Measurements from ENCODE around the gene LMO2.
"Not testable (repeated sequence)": the region's sequence is repeated elsewhere in the genome, so short reads cannot be mapped to it uniquely, and the experiment has no call there.

The LMO2 gene

DNA sequence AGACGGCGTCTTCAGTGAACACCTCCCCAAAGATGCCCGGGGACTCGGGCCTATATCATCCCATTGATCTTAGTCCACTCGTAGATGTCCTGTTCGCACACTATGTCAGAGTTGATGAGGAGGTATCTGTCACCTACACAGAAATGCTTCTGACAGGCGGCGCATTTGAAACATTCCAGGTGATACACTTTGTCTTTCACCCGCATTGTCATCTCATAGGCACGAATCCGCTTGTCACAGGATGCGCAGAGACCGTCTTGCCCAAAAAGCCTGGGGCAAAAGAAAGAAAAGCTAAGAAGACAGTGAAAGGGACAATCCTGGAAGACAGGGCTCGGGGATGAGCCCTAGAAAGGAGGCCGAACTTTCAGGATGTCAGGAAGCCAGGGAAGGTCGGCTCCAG, 32.6 kb downstream of the LMO2 start:
- DNase-seq = no peak

DNA sequence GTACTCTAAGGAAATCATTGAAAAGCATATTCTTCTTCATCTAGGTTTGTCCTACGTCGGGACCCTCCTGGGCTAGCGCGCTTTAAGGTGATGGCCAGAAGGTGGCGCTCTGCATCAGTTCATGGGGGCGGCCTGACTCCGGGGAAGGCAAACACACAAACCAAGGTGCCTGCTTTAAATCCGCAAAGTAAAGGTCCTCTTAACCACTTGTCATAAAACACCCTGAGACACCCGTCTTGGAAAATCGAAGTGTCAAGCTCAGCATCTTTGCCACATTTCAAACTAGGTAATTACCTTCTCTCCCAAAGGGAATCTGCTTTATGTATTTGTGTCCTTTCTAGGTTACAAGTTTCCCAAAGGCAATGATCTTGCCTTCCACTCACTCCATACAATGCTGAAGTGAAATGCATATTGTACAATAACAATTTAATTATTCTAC, 33.9 kb downstream of the LMO2 start:
- peak; percentile 17 for DNase-seq

DNA sequence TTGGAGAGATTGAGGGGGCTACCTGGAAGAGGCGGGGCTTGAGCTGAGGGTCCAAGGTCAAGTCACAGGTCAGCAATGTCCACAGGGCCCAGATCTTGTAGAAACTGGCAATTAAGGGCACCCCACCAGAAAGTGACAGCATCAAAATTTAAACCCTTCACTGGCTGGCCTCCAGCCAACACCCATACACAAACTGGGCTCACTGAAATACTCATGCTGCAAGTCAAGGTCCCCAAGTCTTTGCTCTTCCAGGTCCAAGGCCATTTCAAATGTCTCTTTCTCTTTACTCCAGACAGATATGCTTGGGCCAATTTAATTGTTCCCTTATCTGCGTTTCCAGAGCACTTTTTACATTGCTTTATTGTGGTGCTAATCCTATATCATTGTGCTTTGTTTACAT, 36.4 kb downstream of the LMO2 start:
- DNase-seq = no peak

DNA sequence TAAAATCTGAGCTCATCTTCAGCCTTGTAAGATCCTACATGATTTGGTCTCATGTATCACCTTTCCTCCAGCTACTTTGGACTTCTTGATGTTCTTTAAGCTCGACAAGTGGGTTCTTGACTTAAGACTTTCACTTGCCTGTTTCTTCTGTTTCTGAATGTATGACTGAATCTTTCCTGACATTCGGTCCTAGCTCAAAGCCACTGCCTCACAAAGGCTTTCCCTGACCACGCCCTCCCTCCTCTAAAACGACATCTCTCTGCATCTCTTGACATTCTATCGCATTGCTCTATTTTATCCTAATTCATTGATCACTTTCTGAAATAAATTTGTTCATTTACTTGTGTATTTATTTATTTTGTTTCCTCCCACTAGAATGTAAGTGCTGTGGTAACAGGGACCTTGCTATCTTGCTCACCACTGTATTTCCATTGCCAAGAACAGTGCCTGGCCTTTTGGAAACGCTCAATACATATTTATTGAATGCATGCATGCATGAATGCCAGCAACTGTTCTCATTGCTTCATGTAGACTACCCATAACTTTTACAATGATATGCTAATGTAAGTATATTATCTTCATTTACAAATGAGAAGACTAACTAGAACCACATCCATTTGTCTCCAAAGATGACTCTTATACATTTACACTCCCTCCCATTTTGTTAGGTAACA, 43.0 kb downstream of the LMO2 start:
- DNase-seq = no peak

DNA sequence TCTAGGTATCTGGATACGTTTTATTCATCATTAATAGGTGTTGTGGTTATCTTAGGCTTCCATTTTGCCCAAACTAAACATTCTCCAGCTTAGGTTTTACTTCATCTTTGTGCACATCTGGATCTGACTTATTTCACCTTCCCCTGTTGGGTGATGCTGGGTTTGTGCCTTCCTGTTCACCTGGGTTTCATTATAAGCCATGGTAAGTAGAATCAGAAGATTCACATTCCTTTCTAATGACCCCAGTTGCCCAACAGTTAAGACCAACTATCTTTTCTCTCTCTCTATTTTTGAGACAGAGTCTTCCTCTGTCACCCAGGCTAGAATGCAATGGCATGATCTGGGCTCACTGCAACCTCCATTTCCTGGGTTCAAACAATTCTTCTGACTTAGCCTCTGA, 44.6 kb downstream of the LMO2 start:
- no peak for DNase-seq

DNA sequence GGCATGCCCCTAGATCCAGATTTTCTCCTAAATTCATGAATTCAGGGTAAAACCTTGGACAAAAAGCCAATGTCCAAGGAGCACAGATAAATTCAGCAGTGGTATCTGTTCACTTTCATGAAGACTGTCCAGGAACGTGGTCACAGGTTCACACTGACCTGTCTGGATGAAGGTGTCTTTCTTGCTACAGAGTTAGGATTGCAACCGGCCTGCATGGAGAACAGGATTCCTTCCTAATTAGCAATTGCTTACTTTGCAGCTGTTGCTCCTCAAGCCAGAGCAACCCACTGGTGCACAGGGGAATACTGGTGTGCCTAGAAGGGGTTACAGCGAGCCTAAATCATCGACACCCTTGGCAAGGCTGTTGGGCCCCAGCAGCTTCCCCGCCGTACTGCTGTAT, 47.6 kb downstream of the LMO2 start:
- DNase-seq = no peak

DNA sequence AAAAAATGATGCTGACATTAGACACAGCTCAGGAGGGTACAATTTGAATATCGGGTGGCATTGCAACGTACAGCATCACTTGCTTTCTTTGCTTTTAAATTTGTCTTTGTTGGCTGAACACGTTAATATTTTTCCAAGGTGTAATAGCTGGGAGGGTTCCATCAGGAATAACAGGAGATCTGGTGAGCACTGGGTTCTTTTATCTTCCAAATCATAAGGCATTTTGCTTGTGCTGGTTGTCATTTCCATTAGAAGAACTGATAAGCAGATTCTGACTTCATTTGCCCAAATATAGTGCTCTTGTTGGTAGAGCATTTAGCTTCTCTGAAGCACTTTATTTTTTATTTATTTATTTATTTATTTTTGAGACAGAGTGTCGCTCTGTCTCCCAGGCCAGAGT, 48.9 kb downstream of the LMO2 start:
- DNase-seq = no peak

DNA sequence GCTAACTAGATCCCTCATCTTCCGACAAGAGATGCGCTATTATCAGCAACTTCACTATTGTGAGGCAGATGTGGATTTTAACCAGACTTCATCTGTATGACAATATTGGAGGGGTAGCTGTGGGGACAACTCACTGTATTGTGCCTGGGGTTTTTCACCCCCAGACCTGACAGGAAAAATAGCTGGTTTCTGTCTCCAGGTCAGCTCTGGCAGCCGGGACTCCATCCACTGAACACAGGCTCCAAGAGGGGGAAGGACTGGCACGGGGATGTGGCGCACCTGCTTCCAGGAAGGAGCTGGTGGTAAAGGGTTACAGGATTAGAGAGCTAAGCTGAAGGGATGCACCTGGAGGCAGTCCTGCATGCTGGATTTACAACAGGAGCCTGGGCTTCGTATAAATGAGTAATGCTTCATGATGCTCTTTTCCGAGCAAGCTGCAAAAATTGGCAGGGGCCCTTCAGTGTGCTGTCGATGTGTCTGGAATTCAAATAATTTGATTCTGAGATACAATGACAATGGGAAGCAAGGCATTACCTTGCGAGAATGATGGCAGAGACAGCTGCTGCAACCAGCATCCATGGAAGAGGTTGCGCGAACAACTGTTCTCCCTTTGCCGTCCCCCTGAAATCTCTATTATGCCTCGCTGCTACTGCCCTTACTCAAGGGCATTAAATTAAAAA, 49.5 kb downstream of the LMO2 start:
- DNase-seq = no peak

DNA sequence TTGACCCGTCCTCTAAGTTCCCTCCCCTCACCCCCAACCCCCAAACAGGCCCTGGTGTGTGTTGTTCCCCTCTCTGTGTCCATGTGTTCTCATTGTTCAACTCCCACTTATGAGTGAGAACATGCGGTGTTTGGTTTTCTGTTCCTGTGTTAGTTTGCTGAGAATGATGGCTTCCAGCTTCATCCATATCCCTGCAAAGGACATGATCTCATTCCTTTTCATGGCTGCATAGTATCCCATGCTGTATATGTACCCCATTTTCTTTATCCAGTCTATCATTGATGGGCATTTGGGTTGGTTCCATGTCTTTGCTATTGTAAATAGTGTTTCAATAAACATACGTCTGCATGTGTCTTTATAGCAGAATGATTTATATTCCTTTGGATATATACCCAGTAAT, 53.6 kb downstream of the LMO2 start:
- DNase-seq = not testable (repeated sequence)

DNA sequence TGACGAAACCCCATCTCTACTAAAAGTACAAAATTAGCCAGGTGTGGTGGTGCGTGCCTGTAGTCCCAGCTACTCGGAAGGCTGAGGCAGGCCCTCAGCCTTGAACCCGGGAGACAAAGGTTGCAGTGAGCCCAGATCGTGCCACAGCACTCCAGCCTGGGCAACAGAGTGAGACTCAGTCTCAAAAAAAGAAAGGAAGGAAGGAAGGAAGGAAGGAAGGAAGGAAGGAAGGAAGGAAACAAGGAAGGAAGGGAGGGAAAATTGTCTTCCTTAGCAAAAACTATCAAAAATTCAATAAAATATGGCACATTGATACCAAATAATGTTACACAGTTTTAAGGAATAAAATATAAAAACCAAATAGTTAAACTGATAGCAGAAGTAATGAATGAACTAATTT, 54.5 kb downstream of the LMO2 start:
- not testable (repeated sequence) for DNase-seq

DNA sequence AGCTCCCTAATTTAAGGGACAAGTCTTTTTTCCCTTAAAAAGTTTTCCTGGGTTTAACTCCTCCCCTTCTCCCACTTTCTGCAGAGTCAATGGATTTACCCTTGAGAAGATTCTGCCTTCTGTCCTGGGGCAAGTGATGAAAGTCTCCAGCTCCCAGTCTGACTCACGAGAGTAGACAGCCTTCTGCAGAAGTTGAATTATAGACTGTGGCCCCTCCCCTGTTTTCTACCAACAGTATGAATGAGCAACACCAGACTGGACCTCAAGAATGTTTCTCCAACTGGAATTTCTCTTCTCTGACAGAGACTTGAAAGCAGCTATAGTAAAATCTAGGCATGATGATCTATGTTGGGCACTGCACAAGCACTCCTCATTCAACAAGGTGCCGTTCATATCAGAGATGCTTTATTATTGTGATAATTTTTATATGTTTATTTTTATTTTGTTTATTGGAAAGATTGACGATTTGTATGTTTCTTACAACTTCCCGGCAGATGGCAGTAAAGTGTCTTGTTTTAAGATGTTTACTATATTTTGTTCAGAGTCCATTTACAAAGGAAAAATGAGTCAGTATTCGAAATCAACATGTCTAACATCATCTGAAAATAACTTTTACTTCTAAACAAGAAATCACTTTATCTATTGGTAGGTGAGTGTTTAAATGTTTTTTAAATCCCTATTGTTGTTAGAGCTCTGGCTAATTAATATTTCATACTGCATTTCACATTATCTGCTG, 56.6 kb downstream of the LMO2 start:
- no peak for DNase-seq

DNA sequence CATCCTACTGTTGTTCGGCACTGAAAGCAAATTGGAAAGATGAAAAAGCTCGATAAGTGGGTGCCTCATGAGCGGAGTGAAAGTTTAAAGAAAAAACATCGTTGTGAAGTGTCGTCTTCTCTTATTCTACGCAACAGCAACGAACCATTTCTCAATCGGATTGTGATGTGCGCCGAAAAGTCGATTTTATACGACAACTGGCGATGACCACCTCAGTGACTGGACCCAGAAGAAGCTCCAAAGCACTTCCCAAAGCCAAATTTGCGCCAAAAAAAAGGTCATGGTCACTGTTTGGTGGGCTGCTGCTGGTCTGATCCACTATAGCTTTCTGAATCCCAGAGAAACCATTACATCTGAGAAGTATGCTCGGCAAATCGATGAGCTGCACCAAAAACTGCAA, 59.2 kb downstream of the LMO2 start:
- no peak for DNase-seq

DNA sequence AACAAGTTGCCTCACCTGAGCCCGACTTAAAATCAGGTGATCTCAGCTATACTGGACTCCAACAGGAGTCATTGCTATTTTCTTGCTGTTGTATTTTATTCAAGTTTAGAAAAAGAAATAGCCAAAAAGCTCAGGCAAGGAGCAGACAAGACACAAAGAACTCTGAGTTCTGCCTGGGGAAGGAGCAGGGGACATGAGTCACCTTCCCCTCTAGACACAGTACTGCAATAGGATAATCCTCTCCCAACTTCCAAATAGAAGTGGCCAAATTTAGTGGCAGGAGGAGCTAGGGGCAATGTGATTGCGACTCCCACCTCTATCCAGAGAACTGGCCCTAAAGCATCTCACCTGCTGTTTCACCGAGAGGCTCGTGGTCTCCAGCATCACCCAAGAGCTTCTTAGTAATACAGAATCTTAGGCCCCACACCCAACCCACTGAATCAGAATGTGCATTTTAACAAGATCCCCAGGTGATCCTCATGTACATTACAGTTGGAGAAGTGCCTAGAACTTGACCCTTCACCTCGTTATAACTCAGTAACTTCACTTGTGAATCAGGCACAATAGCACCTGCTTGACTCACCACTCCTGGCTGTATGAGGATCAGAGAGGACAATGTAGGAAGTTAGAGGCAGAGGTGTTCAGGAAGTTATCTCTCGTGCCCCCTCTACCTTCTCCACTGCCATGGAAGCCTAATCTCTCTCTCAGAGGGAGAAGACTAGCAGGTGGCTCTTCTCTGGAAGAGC, 60.8 kb downstream of the LMO2 start:
- no peak for DNase-seq

DNA sequence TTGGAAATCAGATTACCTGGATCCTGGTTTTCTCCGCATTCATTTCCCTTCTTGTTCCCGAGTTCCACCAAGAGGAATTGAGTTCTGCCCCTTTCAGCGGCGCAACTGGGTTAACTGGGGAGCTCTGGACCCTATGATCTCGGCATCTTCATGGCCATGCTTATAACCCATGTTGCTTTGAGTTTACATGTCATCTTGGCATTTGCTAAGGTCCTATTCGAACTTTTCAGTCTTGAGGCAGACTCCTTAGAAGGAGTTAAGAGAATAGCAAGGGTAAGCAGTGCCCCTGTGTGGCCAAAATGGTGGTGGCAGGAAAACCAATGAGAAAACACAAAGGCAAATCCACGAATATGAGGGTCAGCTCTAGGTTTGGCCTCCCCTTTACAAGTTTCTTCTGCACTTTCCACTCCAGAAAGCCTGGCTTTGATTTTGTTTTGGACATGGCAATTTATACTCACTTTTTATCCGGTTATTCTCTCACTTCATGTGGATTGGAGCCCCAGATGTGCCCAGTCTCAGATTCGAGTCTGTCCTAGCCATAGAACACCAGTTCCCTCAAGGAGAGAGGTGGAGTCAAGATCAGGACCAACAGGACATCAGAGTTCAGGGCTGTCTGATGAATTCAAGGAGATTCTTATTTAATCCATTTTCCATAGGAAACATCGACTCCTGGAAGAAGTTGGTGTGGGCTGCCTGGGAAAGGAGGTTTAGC, 62.3 kb downstream of the LMO2 start:
- DNase-seq = no peak

DNA sequence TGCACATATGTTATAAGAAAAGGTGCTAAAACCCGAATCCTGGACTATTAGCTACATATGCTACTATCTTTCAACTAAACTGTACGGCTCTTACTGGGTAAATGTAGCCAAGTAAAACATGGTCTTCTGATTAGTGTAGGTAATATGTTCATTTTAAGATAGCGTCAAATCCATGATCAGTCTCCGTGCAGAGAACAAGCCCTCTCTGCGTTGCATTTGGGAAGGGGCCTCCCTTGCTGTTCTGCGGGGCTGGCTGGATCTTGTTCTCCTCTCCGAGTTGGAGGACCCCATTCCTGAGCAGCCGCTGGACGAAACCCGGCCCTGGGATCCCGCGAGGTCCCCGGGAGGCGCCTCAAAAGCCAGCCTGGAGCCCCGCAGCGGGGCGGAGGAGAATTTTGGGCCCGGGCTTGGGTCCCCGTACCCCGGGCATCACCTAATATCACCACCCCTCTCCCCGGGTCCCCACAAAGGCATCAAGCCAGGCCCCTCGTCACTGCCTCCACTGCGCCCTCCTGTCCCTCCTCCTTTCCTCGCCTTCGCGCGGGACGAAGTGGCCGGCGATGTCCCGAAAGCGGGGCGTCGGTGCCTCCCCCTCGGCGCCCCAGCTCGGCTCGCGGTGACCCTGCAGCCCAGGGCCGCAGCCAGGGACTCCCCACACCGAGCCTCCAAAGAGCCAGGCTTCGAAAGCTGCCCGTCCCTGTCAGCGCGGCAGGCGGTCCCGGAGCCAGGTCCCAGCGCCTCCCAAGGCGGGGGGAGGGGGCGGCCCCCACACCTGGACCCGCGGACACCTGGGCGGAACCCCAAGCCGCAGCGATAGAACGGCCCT, 63.1 kb downstream of the LMO2 start:
- DNase-seq = no peak

DNA sequence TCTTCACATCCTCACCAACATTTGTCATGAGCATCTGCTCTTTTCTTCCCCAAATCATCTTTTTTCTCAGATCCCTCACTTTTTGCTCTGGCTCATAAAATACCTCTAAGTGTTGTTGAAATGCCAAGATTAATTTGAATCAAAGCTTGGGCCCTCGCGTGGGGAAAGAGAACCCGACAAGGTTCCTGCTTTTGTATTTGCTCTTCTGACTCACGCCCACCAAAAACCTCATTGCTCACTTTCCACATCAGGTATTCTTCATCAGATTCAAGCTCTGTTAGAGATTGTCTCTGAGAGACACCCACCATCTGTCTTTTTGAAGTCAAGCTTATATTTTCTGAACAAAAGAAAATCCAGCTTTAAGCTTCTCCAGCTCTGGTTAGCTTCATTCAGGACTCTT, 64.7 kb downstream of the LMO2 start:
- DNase-seq = no peak

DNA sequence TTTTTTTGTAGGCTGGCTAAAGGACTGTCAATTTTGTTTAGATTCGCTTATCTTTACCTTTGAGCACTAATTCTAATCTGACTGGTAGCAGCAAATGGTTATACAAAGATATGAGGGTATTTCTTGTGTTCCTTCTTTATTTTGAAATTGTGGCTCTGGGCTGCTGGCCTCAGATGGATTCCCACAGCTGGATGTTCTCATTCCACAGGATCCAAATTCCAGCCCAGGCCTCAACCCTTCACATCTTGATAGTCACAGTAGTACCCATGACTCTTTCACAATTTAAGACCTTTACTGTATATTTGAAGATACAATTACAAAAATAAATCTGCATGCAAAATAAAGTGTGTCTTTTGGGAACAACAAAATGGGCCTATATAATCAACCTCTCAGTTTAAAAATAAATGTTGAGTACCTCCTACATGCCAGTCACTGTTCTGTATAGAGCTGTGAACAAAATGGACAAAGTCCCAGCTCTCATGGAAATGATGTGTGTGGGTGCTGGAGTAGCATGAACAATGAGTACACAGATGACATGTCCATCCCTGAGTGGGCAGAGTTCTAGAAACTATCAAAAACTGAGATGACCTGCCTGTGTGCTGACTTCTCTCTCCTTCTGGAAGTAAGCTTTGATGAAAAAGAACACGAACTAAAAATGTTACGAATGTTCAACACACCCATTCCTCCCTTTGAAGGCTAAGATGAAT, 65.9 kb downstream of the LMO2 start:
- DNase-seq = no peak

DNA sequence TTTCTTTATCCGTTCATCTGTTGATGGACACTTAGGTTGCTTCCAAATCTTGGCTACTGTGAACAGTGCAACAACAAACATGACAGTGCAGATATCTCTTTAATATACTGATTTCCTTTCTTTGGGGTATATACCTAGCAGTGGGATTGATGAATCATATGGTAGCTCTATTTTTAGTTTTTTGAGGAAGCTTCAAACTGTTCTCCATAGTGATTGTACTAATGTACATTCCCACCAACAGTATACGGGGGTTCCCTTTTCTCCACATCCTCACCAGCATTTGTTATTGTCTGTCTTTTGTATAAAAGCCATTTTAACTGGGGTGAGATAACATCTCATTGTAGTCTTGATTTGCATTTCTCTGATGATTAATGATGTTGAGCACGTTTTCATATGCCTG, 68.9 kb downstream of the LMO2 start:
- not testable (repeated sequence) for DNase-seq

DNA sequence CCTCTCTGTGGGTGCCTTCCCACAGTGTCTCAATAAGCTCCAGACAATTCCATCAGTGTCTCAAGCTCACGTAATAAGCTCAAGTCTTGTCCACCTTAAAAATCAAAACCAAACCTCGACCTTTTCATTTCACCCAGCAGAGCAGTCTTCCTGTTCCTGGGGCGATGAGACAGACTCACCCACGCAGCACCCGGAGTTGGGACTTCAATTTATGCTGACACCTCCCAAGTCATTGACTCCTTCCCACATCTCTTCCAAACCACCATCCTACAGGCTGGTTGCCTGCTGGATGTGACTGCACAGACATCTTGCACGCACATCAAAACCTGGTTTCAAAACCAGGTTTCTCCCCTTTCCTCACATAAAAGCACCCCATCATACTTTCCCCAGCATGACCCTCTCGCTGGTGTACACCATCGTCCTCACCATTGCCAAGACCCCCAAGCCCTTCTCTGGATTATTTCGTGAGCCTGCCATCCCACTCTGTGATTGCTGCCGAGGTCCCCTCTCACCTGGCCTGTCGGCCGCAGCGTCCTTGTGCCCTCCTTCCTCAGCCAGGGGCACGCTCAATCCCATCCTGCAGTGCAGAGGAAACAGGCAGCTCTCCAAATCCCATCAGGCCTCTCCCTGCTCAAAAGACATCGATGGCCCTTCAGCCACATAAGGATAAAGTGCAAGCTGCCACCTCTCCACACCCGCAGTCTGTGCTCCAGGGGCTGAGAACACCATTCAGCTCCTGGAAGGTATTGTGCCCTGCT, 72.4 kb downstream of the LMO2 start:
- DNase-seq = no peak
